IPS-18c (cell line): ENCODE results near the gene SLITRK1.

Source experiments
- H3K4me3 ChIP-seq: 2 replicates; pipeline ENCODE4 v1.7.0; 2013; ENCODE audit warnings: low read depth, mild to moderate bottlenecking, low read length, moderate library complexity; ENCODE audit not compliant: insufficient read depth
- H3K9me3 ChIP-seq: one replicate; pipeline ENCODE4 v1.6.1; 2013; ENCODE audit warnings: mild to moderate bottlenecking, low read length, moderate library complexity; ENCODE audit not compliant: control insufficient read depth, insufficient read depth

The SLITRK1 gene, protein sequence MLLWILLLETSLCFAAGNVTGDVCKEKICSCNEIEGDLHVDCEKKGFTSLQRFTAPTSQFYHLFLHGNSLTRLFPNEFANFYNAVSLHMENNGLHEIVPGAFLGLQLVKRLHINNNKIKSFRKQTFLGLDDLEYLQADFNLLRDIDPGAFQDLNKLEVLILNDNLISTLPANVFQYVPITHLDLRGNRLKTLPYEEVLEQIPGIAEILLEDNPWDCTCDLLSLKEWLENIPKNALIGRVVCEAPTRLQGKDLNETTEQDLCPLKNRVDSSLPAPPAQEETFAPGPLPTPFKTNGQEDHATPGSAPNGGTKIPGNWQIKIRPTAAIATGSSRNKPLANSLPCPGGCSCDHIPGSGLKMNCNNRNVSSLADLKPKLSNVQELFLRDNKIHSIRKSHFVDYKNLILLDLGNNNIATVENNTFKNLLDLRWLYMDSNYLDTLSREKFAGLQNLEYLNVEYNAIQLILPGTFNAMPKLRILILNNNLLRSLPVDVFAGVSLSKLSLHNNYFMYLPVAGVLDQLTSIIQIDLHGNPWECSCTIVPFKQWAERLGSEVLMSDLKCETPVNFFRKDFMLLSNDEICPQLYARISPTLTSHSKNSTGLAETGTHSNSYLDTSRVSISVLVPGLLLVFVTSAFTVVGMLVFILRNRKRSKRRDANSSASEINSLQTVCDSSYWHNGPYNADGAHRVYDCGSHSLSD

DNA sequence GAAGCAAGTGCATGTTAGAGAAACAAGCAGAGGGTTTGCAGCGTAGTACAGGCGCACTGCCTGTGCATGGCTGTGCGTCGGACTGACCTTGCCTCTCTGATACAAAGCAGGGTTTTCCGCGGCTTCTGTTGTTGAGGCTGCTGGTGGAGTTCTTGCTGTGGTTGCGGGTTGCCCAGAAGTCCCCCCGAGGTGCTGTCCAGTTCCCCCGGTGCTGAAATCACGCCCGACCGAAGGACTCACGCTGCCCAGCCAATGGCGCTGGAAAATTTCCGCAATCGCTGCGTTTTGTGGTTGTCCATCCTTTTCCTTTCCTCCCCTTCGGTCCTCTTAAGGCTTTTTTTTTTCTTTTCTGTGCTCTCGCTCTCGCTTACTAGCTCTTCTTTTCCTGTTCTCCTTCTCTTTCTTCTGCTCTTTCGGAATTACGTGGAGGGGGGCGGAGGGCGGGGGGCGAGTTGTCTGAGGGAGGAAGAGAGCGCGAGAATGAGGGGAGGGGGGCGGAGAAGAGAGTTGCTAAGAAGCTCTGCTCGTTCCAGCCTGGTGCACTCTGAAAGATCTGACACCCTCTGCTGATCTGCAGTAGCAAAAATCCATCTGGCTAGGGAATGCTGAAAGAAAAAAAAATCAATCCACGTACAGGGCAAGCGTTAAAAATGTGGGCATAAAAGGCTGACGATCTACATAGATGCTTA, at the start of gene SLITRK1:
Gene SLITRK1, minus strand, starts transcription at position 558 of the 689 bp plus-strand sequence. CDS start 967 bp downstream, outside the sequence.
- Histone ChIP-seq H3K4me3 (peak within 1 kb of the TSS; percentile 43), H3K9me3 (no peaks in the 10 kb centered on the region)

DNA sequence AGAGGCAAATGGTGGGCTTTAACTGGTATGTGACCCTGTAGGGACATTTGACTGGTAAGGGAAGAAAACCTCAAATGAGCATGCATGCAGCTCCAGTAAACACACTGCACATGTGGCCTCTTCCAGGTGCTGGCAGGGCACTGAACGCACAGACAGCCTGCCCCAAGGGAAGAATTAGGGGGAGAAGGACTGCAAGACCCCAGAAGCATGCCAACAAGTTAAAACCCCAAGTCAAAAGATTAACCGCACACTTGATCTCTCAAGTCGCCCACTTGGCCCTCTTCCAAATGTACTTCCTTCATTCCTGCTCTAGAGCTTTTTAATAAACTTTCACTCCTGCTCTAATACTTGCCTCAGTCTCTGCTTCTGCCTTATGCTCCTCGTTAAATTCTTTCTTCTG, 46.9 kb upstream of the SLITRK1 start:
- H3K4me3 ChIP-seq, result no peak overlapping the region
- H3K9me3 ChIP-seq, result peaks cover 2% of the 10 kb centered on the region

DNA sequence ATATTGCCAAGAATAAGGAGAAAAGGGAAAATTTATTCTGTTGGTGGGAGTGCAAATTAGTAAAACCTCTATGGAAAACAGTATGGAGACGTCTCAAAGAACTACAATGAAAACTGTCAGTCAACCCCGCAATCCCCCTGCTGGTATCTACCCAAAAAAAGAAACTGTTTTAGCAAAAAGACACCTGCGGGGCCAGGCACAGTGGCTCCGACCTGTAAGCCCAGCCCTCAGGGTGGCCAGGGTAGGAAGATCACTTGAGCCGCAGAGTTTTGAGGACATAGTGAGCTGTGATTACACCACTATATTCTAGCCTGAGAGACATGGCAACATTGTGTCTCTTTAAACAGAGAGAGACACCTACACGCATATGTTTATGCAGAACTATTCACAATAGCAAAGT, 37.5 kb upstream of the SLITRK1 start:
- Histone ChIP-seq H3K4me3 (no peak overlapping the region), H3K9me3 (no peaks in the 10 kb centered on the region)

DNA sequence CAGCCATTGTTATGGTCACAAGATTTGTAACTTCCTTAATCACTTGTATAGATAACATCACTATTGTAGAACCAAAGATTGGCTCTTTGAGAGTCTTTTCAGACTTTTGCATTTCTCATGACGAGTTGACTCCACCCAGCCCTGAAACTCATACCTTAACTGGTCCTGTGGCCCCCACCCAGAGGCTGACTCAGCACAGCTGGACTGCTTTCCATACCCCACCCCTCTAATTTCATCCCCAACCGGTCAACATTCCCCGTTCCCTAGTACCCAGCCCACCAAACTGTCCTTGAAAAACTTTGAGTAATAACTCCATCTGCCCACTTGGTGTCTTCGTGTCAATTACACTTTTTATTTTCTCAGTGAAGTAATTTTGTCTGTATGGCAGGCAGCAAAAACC, 32.1 kb upstream of the SLITRK1 start:
- no peaks in the 10 kb centered on the region for H3K9me3 ChIP-seq
- no peak overlapping the region for H3K4me3 ChIP-seq

DNA sequence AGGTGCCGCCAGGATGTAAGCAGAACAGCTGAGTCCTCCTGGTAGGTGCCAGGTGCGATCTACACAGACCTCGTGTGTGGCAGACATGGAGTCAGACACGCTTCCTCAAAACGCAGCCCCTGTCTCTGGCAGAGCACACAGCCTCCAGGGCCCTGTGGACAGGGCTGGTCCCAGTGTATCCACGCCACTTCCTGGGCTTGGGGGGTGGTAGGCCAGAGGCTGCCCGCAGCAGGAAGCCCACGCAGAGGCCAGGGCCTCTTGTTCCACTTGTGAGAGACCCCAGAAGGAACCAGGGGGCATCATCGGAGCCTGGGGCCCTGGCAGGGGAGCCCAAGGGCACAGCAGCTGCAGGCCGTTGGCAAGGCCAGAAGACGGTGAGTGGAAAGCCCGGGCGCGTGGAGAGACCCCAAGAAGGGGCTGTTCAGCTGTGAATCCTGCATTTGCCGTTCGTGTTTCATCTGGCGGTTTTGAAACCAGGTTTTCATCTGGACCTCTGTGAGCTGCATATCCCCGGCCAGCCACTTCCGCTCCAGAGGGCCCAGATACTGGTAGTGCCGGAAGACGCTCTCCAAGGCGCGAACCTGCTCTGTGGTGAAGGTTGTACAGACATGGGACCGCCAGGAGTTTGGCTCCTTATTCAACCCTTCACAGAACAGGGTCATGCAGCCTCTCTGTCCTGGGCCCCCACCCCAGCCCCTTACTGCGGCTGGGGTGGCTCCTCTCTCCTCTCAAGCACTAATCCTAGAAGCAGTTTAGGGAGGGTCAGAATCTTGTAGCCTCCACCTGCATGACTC, 25.1 kb upstream of the SLITRK1 start:
- Histone ChIP-seq H3K4me3 (no peak overlapping the region), H3K9me3 (no peaks in the 10 kb centered on the region)

GRCh38 chr13:83906240-83906820, 24.1 kb upstream of the SLITRK1 start:
- Histone ChIP-seq H3K4me3 (no peak overlapping the region), H3K9me3 (no peaks in the 10 kb centered on the region)

DNA sequence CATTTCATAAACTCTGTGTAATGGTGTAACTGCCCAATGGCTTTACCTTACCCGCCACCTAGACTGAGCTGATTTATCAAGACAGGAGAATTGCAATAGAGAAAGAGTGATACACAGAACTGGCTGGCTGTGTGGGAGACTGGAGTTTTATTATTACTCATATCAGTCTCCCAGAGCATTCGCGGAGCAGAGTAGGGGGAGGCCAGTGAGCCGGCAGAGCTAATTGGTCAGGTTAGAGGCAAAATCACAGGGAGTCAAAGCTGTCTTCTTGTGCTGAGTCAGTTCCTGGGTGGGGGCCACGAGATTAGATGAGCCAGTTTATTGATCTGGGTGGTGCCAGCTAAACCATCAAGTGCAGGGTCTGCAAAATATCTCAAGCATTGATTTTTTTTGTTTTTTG, 23.4 kb upstream of the SLITRK1 start:
- Histone ChIP-seq H3K4me3 (no peak overlapping the region), H3K9me3 (no peaks in the 10 kb centered on the region)

DNA sequence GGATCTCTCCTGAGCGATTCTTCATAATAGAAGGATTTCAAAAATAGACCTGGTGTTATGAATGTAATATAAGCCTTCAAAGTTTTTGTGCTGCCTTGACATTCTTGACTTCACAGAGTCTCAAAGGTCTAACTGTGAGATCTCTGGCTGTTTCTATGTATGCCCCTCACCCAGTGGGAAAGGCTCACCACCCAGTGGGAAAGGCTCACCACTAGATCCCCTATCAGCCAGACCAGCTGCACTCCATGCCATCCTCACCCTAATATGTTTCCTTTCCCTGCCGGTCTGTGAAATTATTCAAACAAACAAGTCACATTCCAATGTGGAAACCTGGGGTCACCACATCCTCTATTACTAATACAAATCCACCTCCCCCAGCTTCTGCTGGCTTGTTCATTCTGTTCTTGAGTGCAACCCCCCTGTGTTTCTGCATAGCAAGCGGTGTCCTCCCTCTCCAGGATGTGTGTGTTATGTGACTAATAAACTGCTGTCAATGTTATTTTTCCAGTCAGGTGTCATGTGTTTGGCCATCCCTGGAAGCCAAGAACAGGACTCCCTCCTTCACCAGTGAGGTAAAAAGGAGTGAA, 13.8 kb upstream of the SLITRK1 start:
- Histone ChIP-seq H3K4me3 (no peak overlapping the region), H3K9me3 (no peaks in the 10 kb centered on the region)

DNA sequence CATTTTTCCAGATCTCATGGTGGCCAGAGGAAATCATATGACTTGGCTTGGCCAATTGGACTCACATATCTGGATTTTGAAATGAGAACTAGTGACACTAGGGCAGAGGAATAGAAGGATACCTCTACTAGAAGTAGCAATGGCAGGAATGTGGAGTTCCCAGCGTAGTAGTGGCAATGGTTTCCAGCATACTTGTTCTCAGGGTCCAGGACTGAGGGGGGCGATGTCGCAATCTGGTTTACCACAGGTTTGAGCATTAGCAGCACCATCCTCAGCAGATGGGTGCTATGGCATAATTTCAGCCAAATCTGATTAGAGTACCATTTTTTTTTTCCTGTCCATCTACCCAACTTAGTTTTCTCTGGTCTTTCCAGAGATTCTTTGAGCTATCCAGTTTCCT, 8.1 kb upstream of the SLITRK1 start:
- H3K9me3 ChIP-seq, result no peaks in the 10 kb centered on the region

DNA sequence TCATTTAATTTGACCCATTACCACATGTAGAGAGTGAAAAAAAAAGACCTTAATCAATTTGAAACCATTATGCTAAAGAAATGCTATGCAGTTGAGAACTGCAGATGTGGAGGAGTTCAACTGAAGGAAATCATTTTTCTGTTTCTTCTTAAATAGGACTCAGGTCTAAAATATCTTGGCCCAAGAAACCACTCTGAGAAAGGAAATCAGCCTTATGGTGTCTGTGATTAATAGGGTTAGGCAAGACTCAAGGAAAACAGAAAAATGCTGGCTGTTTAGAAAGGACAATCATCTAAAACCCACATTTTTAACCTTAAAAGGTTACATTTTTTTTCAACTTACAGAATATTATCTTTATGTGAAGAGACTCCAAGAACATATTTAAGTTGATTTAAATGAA, 1.9 kb upstream of the SLITRK1 start:
- Histone ChIP-seq H3K4me3 (no peak overlapping the region), H3K9me3 (no peaks in the 10 kb centered on the region)

More for the DNA sequence above, 8.1 kb upstream of the SLITRK1 start:
- no peak overlapping the region for H3K4me3 ChIP-seq

DNA sequence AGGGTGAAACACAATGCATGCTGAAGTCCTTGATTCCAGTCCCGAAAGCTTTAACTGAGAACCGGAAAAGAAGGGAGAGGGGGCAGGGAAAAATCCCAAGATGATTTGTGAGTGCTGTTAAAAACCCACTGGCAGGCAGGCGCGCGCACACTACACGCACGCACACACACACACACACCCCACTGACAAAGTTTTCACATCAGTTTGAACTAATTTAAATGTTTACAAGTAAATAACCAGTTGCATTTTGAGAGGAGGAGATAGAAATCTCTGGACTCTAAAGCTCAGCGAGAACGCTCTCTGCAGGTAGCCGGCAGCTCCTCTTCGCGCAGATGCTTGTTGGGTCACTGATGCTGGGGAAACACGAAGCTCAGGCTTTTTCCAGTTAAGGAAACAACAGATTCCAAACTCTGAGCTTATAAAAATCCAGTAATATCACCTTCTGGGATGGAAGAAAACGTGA, 818 bp upstream of the SLITRK1 start:
- H3K4me3 ChIP-seq, result peak overlapping the region; percentile 43

DNA sequence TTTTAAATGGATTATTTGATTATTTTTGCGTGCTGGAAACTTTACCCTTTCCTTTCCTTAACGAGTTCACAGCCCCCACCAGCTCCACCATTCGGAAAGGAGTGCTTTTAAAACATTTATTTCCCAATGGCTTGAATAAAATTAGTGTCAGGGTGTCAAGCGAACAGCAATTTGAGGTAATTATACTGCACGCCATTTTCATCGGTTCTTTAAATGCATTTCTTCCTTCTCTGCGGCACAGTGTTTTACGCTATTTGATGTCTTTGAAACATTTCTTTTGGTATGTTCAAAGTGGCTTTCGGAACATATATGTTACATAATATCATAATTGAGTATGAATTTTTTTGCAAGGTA, 309 bp upstream of the SLITRK1 start:
- Histone ChIP-seq H3K9me3 (no peaks in the 10 kb centered on the region), H3K4me3 (peak overlapping the region; percentile 43)

More for the DNA sequence above, 818 bp upstream of the SLITRK1 start:
- H3K9me3 ChIP-seq, result no peaks in the 10 kb centered on the region

GRCh38 chr13:83881140-83881684, 1.1 kb downstream of the SLITRK1 start:
- Histone ChIP-seq H3K4me3 (peak overlapping the region; percentile 39; the same call in 1 of the 2 replicates), H3K9me3 (no peaks in the 10 kb centered on the region)

GRCh38 chr13:83880275-83881139, 1.8 kb downstream of the SLITRK1 start:
- Histone ChIP-seq H3K4me3 (peak overlapping the region; percentile 39; the same call in 1 of the 2 replicates), H3K9me3 (no peaks in the 10 kb centered on the region)

- peak overlapping the region; percentile 38 for H3K4me3 ChIP-seq
- no peaks in the 10 kb centered on the region for H3K9me3 ChIP-seq
Observed at GRCh38 chr13:83879431-83880171, 2.7 kb downstream of the SLITRK1 start.
